NCI-H524 treated with DMSO at 0.1 percent for 48 hours (cell line): ENCODE results near the gene MBOAT2.
"Not testable (repeated sequence)": the region's sequence is repeated elsewhere in the genome, so short reads cannot be mapped to it uniquely, and the experiment has no call there.

Source experiments
- DNase-seq: peaks from one replicate; lab custom pipeline; 2025; lab: John Stamatoyannopoulos, UW

The MBOAT2 gene

GRCh38 chr2:8895087-8895912 is 108.2 kb downstream of the MBOAT2 start:
- DNase-seq = not testable (repeated sequence)

- no peak for DNase-seq
These were observed 109.3 kb downstream of the MBOAT2 start for GRCh38 chr2:8893978-8894820.

- no peak for DNase-seq
These were observed 110.0 kb downstream of the MBOAT2 start for GRCh38 chr2:8893474-8893873.

- no peak for DNase-seq
These were observed 111.4 kb downstream of the MBOAT2 start for GRCh38 chr2:8892111-8892510.

- no peak for DNase-seq
These were observed 113.5 kb downstream of the MBOAT2 start for GRCh38 chr2:8889978-8890377.

- DNase-seq = no peak
These were observed 114.5 kb downstream of the MBOAT2 start for GRCh38 chr2:8888963-8889362.

- DNase-seq = no peak
These were observed 116.6 kb downstream of the MBOAT2 start for GRCh38 chr2:8886876-8887275.

- no peak for DNase-seq
These were observed 117.3 kb downstream of the MBOAT2 start for GRCh38 chr2:8886202-8886518.

- no peak for DNase-seq
These were observed 117.9 kb downstream of the MBOAT2 start for GRCh38 chr2:8885449-8886201.

- no peak for DNase-seq
These were observed 118.7 kb downstream of the MBOAT2 start for GRCh38 chr2:8884812-8885211.

- DNase-seq = no peak
These were observed 121.4 kb downstream of the MBOAT2 start for GRCh38 chr2:8882094-8882493.

- DNase-seq = no peak
These were observed 125.6 kb downstream of the MBOAT2 start for GRCh38 chr2:8877894-8878293.

- DNase-seq = no peak
These were observed 126.2 kb downstream of the MBOAT2 start for GRCh38 chr2:8877332-8877731.

- DNase-seq = no peak
These were observed 126.9 kb downstream of the MBOAT2 start for GRCh38 chr2:8876628-8877027.

GRCh38 chr2:8872821-8873432 is 130.6 kb downstream of the MBOAT2 start:
- DNase-seq = no peak

GRCh38 chr2:8870441-8870840 is 133.0 kb downstream of the MBOAT2 start:
- no peak for DNase-seq

GRCh38 chr2:8867363-8867762 is 136.1 kb downstream of the MBOAT2 start:
- no peak for DNase-seq

GRCh38 chr2:8863331-8863953 is 140.0 kb downstream of the MBOAT2 start:
- DNase-seq = no peak

GRCh38 chr2:8862230-8862629 is 141.3 kb downstream of the MBOAT2 start:
- DNase-seq = no peak

- no peak for DNase-seq
These were observed 141.7 kb downstream of the MBOAT2 start for GRCh38 chr2:8861797-8862196.

GRCh38 chr2:8860239-8860638 is 143.2 kb downstream of the MBOAT2 start:
- no peak for DNase-seq

GRCh38 chr2:8858910-8859309 is 144.6 kb downstream of the MBOAT2 start:
- no peak for DNase-seq
